ENCODE measurements around the gene GABRB2.

DNA sequence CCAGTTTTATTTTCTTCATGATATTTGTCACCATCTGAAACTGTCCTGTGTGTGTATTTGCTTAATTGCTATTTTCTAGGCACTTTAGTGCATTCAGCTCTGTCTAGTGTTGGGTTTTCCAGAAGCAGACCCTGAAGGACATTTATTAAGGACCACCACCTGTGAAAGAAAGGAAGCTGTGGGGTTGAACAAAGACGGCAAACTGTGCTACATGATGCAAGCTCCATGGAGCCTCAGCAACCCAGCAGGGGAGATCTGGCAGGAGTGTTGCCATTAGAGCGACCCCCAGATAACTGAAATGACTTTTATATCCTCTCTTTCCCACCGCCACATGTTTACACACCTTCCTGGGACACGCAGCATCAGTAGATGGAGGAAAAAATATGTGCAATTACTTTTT lies 125.5 kb downstream of the GABRB2 start:
- TF ChIP-seq, protein P1, sequence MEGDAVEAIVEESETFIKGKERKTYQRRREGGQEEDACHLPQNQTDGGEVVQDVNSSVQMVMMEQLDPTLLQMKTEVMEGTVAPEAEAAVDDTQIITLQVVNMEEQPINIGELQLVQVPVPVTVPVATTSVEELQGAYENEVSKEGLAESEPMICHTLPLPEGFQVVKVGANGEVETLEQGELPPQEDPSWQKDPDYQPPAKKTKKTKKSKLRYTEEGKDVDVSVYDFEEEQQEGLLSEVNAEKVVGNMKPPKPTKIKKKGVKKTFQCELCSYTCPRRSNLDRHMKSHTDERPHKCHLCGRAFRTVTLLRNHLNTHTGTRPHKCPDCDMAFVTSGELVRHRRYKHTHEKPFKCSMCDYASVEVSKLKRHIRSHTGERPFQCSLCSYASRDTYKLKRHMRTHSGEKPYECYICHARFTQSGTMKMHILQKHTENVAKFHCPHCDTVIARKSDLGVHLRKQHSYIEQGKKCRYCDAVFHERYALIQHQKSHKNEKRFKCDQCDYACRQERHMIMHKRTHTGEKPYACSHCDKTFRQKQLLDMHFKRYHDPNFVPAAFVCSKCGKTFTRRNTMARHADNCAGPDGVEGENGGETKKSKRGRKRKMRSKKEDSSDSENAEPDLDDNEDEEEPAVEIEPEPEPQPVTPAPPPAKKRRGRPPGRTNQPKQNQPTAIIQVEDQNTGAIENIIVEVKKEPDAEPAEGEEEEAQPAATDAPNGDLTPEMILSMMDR (IDR thresholded peaks at IDR 0.05; ENCODE audit: low read length), result no peak
- no peak for TF ChIP-seq EZH2 (IDR thresholded peaks at IDR 0.05; ENCODE audit: borderline replicate concordance, low read length)
